Left forelimb (tissue), 1 donor: ENCODE data around the gene GINM1.

Source experiments
- DNase-seq: peaks from one replicate; pipeline ENCODE4 v3.0.0-alpha.2; 2018; ENCODE audit warnings: low spot score

GINM1 gene

GRCh38 chr6:149565527-149566409, at the start of gene GINM1:
GINM1 (plus strand) TSS chr6:149566375; CDS start chr6:149566415, 40 bp downstream.
- peak; percentile 95 for DNase-seq

GRCh38 chr6:149529650-149530049, 36.5 kb upstream of the GINM1 start:
- DNase-seq: no peak

- DNase-seq: no peak
Observed at GRCh38 chr6:149534742-149535141, 31.4 kb upstream of the GINM1 start.

GRCh38 chr6:149541139-149541538, 25.0 kb upstream of the GINM1 start:
- no peak for DNase-seq

- DNase-seq: no peak
Observed at GRCh38 chr6:149544646-149545257, 21.4 kb upstream of the GINM1 start.

- DNase-seq: peak; percentile 78
Observed at GRCh38 chr6:149545258-149545753, 20.9 kb upstream of the GINM1 start.

- peak; percentile 99 for DNase-seq
Observed at GRCh38 chr6:149545754-149546471, 20.3 kb upstream of the GINM1 start, which contains the start of gene PPIL4. PPIL4 (minus strand) TSS chr6:149546043; CDS start chr6:149546005, 38 bp downstream.

- DNase-seq: no peak
Observed at GRCh38 chr6:149551920-149552319, 14.3 kb upstream of the GINM1 start.

- DNase-seq: no peak
Observed at GRCh38 chr6:149558029-149558428, 8.1 kb upstream of the GINM1 start.

- no peak for DNase-seq
Observed at GRCh38 chr6:149559389-149559788, 6.8 kb upstream of the GINM1 start.

GRCh38 chr6:149560736-149561135, 5.4 kb upstream of the GINM1 start:
- DNase-seq: no peak

- no peak for DNase-seq
Observed at GRCh38 chr6:149563203-149563927, 2.8 kb upstream of the GINM1 start.

- no peak for DNase-seq
Observed at GRCh38 chr6:149563928-149564325, 2.2 kb upstream of the GINM1 start.

GRCh38 chr6:149566410-149567193, 427 bp downstream of the GINM1 start:
- DNase-seq: no peak

- no peak for DNase-seq
Observed at GRCh38 chr6:149567194-149567586, 1.0 kb downstream of the GINM1 start.

- no peak for DNase-seq
Observed at GRCh38 chr6:149567945-149568585, 1.9 kb downstream of the GINM1 start.

- no peak for DNase-seq
Observed at GRCh38 chr6:149580880-149581279, 14.7 kb downstream of the GINM1 start.

- no peak for DNase-seq
Observed at GRCh38 chr6:149581349-149581748, 15.2 kb downstream of the GINM1 start.

GRCh38 chr6:149586149-149586548, 20.0 kb downstream of the GINM1 start:
- DNase-seq: no peak

GRCh38 chr6:149592983-149593382, 26.8 kb downstream of the GINM1 start:
- DNase-seq: no peak
